ENCODE data around the gene SLC2A4RG. TPM values are rescaled to one million over a fixed set of nuclear protein-coding genes. Genes with fewer than 3 reads are reported as not detected.

SLC2A4RG gene
- total RNA-seq, 1 donor from 2014 or later = 65.6 TPM

GRCh38 chr20:63699466-63700198 is 39.9 kb upstream of the SLC2A4RG start:
- Mint-ChIP-seq H3K27me3 (ENCODE audit: low read depth, unreplicated experiment) (no peaks in the 10 kb centered on the region), H3K4me1 (ENCODE audit: low read depth, unreplicated experiment) (peaks cover 6% of the 10 kb centered on the region), H3K27ac (ENCODE audit: unreplicated experiment) (peak overlapping the region; percentile 72), H3K9me3 (ENCODE audit: unreplicated experiment) (no peaks in the 10 kb centered on the region), H3K36me3 (ENCODE audit: low read depth, unreplicated experiment) (peaks cover 2% of the 10 kb centered on the region), H3K4me3 (ENCODE audit: unreplicated experiment) (no peak overlapping the region)
- TF ChIP-seq EZH2 (IDR thresholded peaks at IDR 0.05; ENCODE audit: insufficient read depth, low read length) (no peak), CTCF (IDR thresholded peaks at IDR 0.05; ENCODE audit: insufficient read depth, low read depth, low read length) (no peak)
- DNase-seq (ENCODE audit: low read depth) (no peak), FAIRE-seq (no peak)
- Histone ChIP-seq H3K79me2 (ENCODE audit: insufficient read depth, low read length) (peaks cover 24% of the 10 kb centered on the region), H3K27me3 (ENCODE audit: insufficient read depth, low read length) (no peaks in the 10 kb centered on the region), H3K4me2 (ENCODE audit: low read length) (peak overlapping the region; percentile 82), H3K9ac (ENCODE audit: low read length) (peak overlapping the region; percentile 72), H3K4me1 (ENCODE audit: insufficient read depth, low read length) (peaks cover 36% of the 10 kb centered on the region), H3K36me3 (ENCODE audit: insufficient read depth, low read length) (no peaks in the 10 kb centered on the region), H3K27ac (ENCODE audit: low read depth, low read length) (peak overlapping the region; percentile 87), H4K20me1 (ENCODE audit: insufficient read depth, low read length) (no peaks in the 10 kb centered on the region), H3K9me3 (ENCODE audit: insufficient read depth, low read depth, low read length) (no peaks in the 10 kb centered on the region), H2AFZ (ENCODE audit: low read depth, low read length) (no peak overlapping the region), H3K4me3 (ENCODE audit: insufficient read depth, low read depth, low read length) (no peak overlapping the region)

DNA sequence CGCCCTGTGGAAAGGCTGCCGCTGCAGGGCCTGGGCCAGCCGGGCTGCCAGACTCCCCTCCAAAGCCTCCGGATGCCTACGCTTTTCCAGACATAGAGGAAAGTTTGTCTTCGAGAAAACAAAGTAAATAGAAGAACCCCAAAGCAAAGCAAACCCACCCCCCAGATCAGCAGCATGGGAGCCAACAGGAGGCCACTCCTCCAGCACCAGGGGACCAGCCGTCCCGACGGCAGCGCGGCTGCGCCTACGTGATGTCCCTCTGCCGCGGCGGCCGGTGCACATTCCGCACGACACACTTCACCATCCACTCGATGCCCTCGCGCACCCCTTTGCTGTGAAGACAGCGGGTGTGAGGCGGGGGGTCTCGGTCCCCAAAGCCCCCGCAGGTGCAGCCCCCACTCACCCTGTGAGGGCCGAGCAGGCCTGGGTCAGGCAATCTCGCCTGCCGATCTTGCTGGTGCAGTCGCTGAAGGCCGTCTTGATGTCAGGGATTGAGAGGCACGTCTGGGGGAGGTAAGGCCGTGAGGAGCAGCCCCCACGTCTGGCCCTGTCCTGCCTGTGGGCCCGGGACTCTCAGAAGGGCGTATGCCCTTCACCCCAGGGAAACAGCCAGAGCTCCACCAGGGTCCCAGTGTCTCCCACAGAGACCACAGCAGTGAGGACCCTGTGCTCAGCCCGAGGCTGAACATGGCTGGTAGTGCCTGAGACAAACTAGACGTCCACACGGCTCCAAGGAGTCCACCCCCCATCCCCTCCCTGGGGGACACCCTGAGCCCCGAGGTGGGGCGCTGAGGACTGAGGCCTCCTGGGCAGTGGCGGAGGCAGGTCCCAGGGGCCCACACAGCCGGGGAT is 39.2 kb upstream of the SLC2A4RG start:
- no peak overlapping the region for H3K9ac ChIP-seq (ENCODE audit: low read length)
- TF ChIP-seq CTCF (IDR thresholded peaks at IDR 0.05; ENCODE audit: insufficient read depth, low read depth, low read length) (no peak), EZH2 (IDR thresholded peaks at IDR 0.05; ENCODE audit: insufficient read depth, low read length) (no peak)
- no peak for FAIRE-seq

More for the DNA sequence above, 39.2 kb upstream of the SLC2A4RG start:
- Mint-ChIP-seq H3K4me1 (ENCODE audit: low read depth, unreplicated experiment) (peaks cover 6% of the 10 kb centered on the region), H3K36me3 (ENCODE audit: low read depth, unreplicated experiment) (peaks cover 6% of the 10 kb centered on the region), H3K27ac (ENCODE audit: unreplicated experiment) (no peak overlapping the region), H3K9me3 (ENCODE audit: unreplicated experiment) (no peaks in the 10 kb centered on the region), H3K27me3 (ENCODE audit: low read depth, unreplicated experiment) (no peaks in the 10 kb centered on the region), H3K4me3 (ENCODE audit: unreplicated experiment) (no peak overlapping the region)
- no peak overlapping the region for H3K27ac ChIP-seq (ENCODE audit: low read depth, low read length)
- H3K79me2 ChIP-seq (ENCODE audit: insufficient read depth, low read length) = peaks cover 32% of the 10 kb centered on the region
- H2AFZ ChIP-seq (ENCODE audit: low read depth, low read length) = no peak overlapping the region
- peaks cover 4% of the 10 kb centered on the region for H3K36me3 ChIP-seq (ENCODE audit: insufficient read depth, low read length)
- no peak overlapping the region for H3K4me3 ChIP-seq (ENCODE audit: insufficient read depth, low read depth, low read length)
- peaks cover 6% of the 10 kb centered on the region for H4K20me1 ChIP-seq (ENCODE audit: insufficient read depth, low read length)
- no peaks in the 10 kb centered on the region for H3K27me3 ChIP-seq (ENCODE audit: insufficient read depth, low read length)
- H3K4me1 ChIP-seq (ENCODE audit: insufficient read depth, low read length) = peaks cover 36% of the 10 kb centered on the region
- DNase-seq (ENCODE audit: low read depth) = no peak
- no peaks in the 10 kb centered on the region for H3K9me3 ChIP-seq (ENCODE audit: insufficient read depth, low read depth, low read length)
- no peak overlapping the region for H3K4me2 ChIP-seq (ENCODE audit: low read length)
